ENCODE measurements around the gene TPRN. TPM values are rescaled to one million over a fixed set of nuclear protein-coding genes. Genes with fewer than 3 reads are reported as not detected.

Gene TPRN
- total RNA-seq, 2 experiments from 2014 or later = 11.1 to 11.9 TPM

DNA sequence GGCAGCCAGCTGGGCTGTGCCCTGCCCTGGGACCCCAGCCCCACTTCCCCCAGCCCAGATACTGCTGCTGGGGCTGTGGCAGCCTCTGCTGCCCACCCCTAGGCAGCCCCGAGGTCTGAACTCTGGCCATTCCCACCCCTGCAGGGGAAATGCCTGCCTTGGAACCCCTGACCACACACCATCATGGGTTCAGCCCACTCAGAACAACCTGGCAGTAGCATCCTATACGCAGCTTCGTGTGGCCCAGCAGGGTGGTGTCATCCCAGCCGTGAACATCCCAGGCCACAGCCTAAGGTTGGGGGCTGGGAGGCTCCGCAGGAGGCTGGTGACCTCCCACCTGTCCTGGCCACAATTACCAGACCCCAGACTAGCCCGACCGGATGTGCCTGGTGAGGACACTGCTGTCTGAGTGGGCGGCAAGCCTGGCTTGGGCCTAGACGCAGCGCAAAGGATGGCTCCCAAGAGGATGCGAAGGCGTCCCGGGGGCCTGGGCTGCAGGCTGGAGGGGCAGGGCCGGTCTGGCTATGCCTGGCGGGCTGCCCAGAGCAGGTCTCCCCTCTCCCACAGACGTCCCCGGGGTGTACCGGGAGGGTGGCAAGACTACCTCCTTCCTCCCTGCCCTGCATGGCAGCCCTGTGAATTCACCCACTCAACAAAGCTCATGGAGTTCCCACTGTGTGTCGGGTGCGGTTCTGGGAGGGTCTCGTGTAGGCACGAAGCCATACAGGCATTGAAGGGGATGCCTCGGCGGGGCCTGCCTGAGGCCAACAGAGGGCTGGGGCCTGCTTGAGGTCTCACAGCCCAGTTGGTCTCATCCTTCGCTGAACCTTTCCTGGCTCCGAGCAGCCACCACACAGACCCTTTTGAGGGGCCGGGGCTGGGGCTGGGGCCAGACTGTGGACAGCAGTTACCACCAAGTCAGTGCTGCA, 28.7 kb upstream of the TPRN start:
- CTCF ChIA-PET = interaction anchor here (2.3 to 2.7 kb wide), 2 partner anchors 41 to 115 kb away, joined by 14 to 16 read pairs; partner anchors contain the start of genes ANAPC2, DPP7 and SSNA1
- POLR2A ChIA-PET = no interaction called here

DNA sequence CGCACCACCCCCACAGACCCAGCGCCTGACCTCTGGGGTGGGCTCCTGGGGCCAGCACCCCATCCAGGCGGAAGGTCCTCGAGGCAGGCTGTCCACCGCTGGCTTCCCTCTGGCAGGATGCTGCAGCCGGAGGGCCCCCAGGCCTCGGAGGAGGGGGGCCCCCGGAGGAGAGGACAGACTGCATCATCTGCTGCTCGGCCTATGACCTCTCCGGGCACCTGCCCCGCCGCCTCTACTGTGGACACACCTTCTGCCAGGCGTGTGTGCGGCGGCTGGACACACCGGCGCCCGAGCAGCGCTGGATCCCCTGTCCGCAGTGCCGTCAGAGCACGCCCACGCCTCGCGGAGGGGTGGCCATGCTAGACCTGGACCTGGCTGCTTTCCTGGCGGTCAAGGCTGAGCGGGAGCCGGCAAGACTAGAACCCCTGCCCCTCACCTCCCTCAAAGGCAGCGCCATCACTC, 28.0 kb upstream of the TPRN start:
- ChIA-PET CTCF (interaction anchor here (1.4 to 7.0 kb wide), 7 partner anchors 8 to 137 kb away, joined by 3 to 49 read pairs (median 14); partner anchors contain the start of genes ANAPC2, DPP7, SSNA1 and TUBB4B), POLR2A (interaction anchor here (2.7 kb wide), 1 partner anchor 12 kb away, joined by 6 read pairs; the partner anchor contains the start of gene TUBB4B)

DNA sequence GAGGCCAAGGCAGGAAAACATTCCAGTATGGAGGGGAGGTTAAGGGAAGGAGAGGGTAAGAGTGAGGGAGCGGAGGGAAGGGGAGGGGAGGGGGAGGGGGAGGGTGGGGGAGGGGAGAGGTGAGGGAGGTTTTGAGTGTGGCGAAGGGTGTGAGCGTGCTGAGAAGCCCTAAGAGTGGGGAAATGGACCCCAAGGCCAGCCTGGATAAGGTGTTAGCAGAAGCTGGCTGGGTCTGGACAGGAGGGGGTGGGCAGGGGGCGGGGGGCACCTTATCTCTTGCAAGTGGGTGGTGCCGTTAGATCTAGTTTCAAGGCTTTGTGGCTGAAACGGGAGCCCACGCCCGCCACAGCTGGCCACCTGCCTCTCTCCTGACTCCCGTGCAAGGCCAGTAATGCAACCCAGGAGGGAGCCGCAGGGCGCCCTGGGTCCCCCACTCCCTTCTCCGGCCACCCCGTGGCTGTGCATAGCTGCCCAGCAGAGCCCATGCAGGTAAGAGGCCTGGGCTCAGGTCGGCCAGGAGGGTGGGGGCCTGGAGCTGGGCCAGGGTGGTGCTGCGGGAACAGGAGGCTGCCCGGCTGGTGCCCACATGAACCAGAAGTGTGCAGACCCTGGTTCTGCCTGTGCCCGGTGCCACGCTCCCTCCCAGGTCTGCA, 27.4 kb upstream of the TPRN start:
- POLR2A ChIA-PET = interaction anchor here (0.6 to 2.7 kb wide), 2 partner anchors 13 to 108 kb away, joined by 3 to 6 read pairs; partner anchors contain the start of gene TUBB4B
- CTCF ChIA-PET = interaction anchor here (0.7 to 7.0 kb wide), 16 partner anchors 9 to 181 kb away, joined by 3 to 49 read pairs (median 6); partner anchors contain the start of genes ANAPC2, DPP7, NPDC1 and SSNA1

DNA sequence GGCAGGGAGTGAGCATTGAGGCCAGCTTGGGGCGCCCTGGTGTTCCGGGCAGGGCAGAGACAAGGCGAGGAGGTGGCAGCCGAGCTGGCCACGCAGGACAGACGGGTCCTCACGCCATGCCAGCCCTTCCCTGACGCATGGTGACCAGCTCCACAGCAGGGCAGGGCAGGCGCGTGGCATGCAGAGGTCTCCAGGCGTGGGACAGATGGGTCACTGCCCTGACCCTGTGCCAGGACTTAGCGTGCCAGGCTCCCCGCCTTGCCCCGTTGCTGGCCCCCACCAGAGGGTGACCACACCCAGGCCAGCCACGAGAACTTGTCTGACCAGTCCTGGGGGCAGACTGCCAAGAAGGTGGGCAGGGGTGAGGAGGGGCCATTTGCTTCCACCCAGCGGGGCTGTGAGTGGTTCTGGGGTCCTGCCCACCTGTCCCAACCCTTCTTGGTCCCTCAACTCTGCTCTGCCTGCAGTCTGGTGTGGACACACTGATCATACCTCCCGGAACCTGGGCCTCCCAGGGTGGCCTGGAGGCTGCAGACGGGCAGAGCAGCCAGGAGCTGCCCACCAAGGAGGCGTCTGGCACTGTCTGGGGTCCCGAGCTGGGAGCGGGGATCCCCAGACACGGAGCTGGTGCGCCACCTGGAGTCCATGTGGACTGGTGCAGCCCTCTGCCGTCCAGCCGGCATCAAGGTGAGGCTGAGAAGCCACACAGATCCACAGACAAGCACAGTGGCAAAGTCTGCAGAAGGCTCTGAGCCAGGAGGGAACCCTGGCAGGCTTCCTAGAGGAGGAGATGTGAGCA, 26.7 kb upstream of the TPRN start, which contains the start of gene RNF224:
Gene RNF224 (plus strand): TSS at position 449 of the 799 bp plus-strand sequence. CDS start 834 bp downstream, outside the sequence.
- CTCF ChIA-PET = interaction anchor here (0.5 to 7.0 kb wide), 19 partner anchors 9 to 183 kb away, joined by 3 to 49 read pairs (median 5); partner anchors contain the start of genes ANAPC2, DPP7, NPDC1 and SSNA1
- POLR2A ChIA-PET = interaction anchor here (0.6 to 2.7 kb wide), 2 partner anchors 13 to 108 kb away, joined by 3 to 6 read pairs; partner anchors contain the start of gene TUBB4B

DNA sequence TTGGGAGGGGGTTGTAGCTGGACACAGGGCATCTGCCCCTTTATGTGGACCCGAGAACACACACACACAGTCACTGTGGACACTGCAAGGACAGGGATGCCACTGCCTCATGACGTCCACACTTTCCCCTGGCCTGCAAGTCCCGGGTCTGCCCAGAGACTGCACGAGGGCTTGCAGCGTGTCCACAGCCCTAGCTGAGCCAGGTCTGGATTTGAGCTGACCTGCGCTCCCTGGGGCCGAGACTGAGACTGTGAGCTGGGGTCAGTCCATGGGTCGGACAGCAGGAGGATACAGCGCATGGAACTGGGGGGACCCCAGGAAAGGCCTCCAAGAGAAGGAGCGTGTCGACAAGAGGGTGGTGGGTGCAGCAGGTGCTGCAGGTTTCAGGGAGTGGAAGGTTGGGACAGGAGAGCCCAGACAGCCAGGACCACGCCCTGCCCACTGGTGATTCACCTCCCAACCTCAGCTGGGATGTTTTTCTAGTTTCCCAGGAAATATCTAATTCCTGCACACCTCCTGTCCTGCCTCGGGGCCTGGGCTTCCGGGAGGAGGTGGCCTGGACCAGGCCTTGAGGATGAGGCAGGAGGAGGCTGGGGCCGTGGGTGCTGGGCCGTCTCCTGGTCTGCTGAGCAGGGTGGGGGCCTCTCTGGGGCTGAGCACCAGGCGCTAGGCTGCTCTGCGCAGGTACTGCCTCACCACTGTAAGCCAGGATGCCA, 26.0 kb upstream of the TPRN start:
- POLR2A ChIA-PET = interaction anchor here (2.7 kb wide), 1 partner anchor 14 kb away, joined by 6 read pairs; the partner anchor contains the start of gene TUBB4B
- CTCF ChIA-PET = interaction anchor here (1.0 to 7.0 kb wide), 11 partner anchors 8 to 182 kb away, joined by 3 to 49 read pairs (median 7); partner anchors contain the start of genes ANAPC2, DPP7 and SSNA1

DNA sequence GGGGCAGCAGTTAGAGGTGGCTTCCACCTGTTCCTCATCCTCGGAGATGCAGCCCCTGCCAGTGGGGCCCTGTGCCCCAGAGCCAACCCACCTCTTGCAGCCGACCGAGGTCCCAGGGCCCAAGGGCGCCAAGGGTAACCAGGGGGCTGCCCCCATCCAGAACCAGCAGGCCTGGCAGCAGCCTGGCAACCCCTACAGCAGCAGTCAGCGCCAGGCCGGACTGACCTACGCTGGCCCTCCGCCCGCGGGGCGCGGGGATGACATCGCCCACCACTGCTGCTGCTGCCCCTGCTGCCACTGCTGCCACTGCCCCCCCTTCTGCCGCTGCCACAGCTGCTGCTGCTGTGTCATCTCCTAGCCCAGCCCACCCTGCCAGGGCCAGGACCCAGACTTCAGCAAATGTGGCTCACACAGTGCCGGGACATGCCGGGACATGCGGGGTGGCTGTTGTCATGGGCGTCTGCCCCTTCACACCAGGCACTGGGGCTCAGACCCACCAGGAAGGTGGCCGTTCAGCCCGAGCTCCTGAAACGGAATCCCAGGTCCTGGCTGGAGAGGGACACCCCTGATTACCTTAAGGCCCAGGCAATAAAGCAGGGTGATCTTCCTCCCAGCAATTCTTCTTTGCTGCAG, 25.3 kb upstream of the TPRN start:
- ChIA-PET POLR2A (interaction anchor here (2.7 kb wide), 1 partner anchor 15 kb away, joined by 6 read pairs; the partner anchor contains the start of gene TUBB4B), CTCF (interaction anchor here (0.5 to 7.0 kb wide), 7 partner anchors 11 to 158 kb away, joined by 3 to 49 read pairs (median 6); partner anchors contain the start of gene TUBB4B)

DNA sequence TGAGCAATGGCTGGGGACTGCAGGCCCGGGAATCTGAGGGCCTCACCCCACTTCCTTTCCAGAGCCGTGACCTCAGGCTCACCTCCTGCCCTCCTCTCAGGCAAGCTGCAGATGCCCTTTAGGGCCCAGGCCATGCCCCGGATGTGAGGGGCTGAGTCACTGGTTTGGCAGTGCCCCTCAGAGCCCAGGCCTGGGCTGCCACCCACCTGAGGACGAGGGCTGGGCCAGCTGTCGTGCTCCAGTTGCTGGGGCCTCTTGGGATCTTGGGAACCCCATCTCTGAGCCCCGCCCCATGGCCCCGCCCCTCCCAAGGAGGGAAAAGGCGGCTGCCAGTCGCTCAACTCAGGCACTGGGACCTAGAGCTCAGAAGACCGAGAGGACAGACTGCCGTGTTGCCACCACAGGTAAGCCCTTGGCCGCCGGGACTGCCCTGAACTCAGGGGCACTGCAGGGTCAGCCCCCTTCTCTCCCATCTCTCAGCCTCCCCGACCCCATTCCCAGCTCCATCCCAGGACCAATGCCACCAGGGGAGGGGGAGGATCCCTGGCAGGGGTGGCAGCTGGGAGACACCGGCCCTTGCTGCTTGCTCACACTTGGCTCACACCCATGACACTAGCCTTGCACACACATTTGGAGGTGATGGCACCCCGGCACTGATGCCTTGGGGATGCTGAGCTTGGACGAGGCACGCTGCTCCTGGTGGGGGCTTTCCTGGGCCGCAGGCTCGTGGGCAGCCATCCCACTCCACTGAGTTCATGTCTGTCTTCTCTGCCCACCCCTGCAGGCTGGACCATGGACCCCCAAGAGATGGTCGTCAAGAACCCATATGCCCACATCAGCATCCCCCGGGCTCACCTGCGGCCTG, 24.5 kb upstream of the TPRN start, which contains the start of gene CYSRT1:
Gene CYSRT1 (plus strand): TSS at position 345 of the 865 bp plus-strand sequence. CDS start 448 bp downstream, at position 793.
- POLR2A ChIA-PET = no interaction called here

DNA sequence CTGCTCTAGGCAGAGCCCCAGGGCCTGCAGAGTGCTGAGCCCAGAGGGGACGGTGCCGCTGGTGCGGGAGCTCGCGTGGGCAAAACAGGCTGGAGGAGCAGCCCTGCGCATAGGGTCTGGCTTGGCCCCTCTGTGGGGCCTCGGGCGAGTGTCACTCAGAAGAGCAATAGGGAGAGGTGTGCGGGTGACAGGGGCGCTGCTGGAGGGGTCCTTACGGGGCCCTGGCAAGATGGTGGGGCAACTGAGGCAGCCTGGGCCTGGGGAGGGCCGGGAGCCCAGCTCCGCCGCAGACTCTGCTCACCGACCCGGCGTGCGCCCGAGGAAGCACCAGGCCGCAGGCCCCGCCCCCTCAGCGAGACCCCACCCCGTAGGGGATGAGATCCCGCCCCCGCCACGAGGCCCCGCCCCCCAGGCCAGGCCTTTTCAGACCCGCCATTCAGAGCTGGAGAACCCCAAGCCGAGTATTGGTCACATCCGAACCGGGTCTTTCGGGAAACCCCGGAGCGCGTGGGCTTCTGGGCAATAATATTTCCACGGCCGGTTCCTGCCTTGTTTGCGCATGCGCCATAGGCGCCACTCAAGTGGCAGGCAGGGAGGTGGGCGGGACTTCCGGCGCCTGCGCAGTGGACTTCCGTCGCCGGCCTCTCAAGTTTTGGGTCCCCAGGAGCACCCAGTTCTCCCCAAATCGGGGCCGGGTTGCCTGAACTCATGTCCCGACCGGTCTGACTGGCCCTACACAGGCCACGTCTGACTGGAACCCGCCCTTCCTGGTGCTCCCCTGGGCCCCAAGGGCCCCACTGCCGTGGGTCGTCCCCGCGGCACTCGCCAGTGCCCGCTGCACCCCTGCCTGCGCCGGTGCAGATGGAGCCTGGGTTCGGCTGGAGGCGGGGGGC, 22.8 kb upstream of the TPRN start:
- ChIA-PET POLR2A (interaction anchor here (0.5 to 2.6 kb wide), 15 partner anchors 17 to 342 kb away, joined by 3 to 15 read pairs (median 4); partner anchors contain the start of genes ANAPC2, MAN1B1, NDOR1 and SSNA1), CTCF (interaction anchor here (0.8 to 7.0 kb wide), 11 partner anchors 13 to 436 kb away, joined by 3 to 49 read pairs (median 3); partner anchors contain the start of gene NPDC1)

More for the DNA sequence above, 24.5 kb upstream of the TPRN start, which contains the start of gene CYSRT1:
- CTCF ChIA-PET = interaction anchor here (0.5 to 7.0 kb wide), 4 partner anchors 12 to 71 kb away, joined by 3 to 49 read pairs (median 3); partner anchors contain the start of gene TUBB4B

DNA sequence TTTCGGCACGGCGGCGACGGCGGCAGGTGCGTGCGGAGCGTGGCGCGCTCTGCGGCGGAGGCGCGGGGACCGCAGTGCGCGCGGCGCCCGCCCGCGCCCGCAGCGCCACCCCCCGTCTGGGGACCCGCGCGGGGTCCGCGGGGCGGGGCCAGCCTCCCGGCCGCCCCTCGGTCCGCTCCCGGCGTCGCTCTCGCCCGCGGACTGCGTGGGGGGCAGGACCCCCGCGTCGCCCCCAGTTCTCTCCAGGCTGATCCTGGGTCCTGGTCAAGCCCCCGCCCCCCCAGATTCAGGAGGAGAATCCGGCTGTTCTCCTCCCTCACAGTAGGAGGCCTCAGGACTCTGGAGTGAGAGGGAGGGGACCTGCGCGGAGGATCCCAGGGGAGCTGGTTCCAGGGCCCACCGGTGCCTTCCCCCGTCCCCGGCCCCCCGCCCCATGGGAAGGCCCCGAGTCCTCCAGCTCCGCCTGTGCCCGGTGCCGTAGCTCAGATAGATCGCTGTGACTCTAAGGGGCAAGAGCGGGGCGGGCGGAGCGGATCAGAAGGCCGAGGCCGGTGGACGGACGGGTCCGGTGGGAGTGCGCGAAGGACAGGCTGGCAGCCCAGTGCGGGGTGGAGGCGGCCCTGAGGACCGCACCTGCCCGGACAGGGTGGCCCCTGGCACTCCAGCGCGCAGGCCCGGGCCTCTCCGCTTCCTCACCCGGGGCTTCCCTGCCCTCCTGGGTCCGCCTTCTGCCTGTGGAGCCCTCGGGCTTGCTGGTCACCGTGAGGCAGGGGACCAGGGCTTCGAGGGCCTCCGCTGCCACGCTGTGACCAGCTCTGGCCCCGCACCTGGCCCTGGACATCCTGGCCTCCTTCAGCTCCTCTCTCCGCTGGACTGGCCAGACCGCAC, 21.9 kb upstream of the TPRN start, which contains the start of gene RNF208:
Gene RNF208 (minus strand): TSS at position 51 of the 888 bp plus-strand sequence. CDS start 1,028 bp downstream, outside the sequence.
- POLR2A ChIA-PET = interaction anchor here (0.5 to 2.6 kb wide), 11 partner anchors 17 to 136 kb away, joined by 3 to 15 read pairs (median 4); partner anchors contain the start of genes MAN1B1, NDOR1, TMEM203 and TPRN

DNA sequence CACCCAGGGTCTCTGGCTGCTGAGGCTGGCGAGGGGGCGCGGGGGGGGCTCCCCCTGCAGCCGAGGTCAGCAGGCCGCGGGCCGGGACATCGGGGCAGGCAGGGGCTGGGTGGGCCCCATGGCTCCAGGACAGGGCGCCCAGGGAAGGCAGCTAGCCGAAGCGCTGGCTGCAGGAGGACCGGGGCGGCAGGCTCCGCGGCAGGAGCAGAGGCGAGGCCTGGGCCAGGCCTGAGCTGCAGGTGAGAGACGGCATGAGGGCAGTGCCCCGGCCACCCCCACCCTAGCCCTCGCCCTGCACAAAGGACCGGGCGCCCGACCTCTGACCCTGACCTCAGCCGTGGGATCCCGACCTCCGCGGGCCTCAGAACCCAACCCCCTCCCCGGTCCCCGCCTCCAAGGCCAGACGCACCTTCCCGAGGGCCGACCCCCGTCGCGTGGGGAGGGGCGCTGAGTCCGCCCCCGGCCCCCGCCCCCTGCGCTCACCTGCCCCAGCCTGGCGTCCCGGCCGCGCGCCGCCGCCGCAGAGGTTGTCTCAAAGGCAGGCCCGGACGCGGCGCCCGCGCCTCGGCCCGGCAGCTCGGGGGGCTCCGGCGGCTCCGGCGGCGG, 21.1 kb upstream of the TPRN start:
- ChIA-PET POLR2A (interaction anchor here (0.9 to 1.6 kb wide), 2 partner anchors 11 to 32 kb away, joined by 3 to 4 read pairs; no protein-coding TSS in a partner anchor), CTCF (interaction anchor here (7.0 kb wide), 1 partner anchor 15 kb away, joined by 49 read pairs; no protein-coding TSS in a partner anchor)

More for the DNA sequence above, 21.9 kb upstream of the TPRN start, which contains the start of gene RNF208:
- CTCF ChIA-PET = interaction anchor here (0.8 to 7.0 kb wide), 11 partner anchors 14 to 435 kb away, joined by 3 to 49 read pairs (median 3); partner anchors contain the start of gene NPDC1

DNA sequence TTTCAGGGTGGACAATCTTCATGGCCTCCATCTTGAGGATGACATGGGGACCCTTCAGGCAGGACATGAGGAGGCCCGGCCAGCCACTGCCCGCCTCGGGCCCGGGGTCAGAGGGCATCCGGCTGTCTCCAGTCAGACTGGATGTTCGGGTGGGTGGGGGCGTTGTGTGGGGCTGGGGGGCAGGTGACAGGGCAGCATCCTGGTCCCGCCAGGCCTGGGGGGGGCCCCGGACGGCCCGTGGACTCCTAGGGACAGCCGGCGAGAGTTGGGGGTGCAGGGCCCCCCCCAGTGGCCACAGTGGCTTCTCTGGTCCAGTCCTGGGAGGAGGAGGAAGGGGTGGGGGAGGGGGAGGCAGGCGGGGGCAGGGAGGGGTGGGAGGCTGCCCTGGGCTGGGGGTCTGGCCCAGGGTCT, 20.6 kb upstream of the TPRN start:
- POLR2A ChIA-PET = interaction anchor here (0.8 to 0.9 kb wide), 2 partner anchors 11 to 13 kb away, joined by 3 to 4 read pairs; no protein-coding TSS in a partner anchor
- CTCF ChIA-PET = interaction anchor here (1.4 kb wide), 1 partner anchor 103 kb away, joined by 4 read pairs; no protein-coding TSS in a partner anchor

DNA sequence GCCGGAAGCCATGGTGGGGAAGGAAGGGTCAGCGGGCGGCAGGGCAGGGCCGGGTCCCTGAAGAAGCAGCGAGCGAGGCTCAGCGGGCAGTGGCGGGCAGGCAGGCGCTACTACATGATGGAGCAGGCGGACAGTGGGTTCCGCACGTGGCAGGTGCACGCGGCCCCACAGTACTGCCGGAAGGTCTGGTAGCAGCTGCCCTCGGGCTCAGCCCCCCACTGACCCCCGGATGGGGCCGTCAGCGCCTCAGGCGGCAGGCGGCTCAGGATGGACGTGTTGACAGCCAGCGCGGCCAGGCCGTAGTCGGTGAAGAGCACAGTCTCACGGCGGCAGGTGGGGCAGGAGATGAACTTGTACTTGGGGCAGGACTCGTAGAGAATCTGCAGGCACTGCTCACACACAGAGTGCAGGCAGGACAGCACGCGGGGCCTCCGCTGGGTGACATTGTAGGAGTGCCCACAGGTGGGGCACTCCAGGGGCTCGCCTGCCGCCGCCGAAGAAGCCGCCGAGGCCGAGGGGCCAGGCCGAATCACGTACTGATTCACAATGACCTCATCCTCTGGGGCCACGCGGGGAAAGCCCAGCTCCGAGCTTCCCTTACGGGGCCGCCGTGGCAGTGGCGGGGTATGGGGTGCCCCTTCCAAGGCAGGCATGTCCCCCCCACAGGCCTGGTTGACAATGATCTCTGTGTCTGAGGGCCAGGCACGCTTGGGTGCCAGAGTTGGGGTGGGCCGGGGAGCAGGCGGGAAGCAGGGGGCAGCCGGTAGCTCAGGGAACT, 20.0 kb upstream of the TPRN start:
- POLR2A ChIA-PET = interaction anchor here (0.6 to 0.8 kb wide), 2 partner anchors 13 to 431 kb away, joined by 4 read pairs; no protein-coding TSS in a partner anchor
- CTCF ChIA-PET = interaction anchor here (0.8 to 1.4 kb wide), 3 partner anchors 16 to 153 kb away, joined by 3 to 4 read pairs (median 4); no protein-coding TSS in a partner anchor

Measured in activated CD8-positive, alpha-beta memory T cell treated with anti-CD3 and anti-CD28 coated beads for 36 hours (primary cell).